NOMO-1 (cell line): ENCODE measurements around the gene WNK4.

ENCODE experiments used
- DNase-seq, 2 experiments: peaks; one replicate each; lab custom pipeline; 2025; ENCODE audit not compliant: unreplicated experiment in 2 of 2; lab: John Stamatoyannopoulos, UW

The WNK4 gene

GRCh38 chr17:42832934-42833766 lies 52.7 kb downstream of the WNK4 start, which contains the start of gene PSME3:
Gene PSME3 (plus strand): TSS chr17:42833397. CDS start chr17:42833632, 235 bp downstream.
- DNase-seq: peak; percentile 86 to 87

- no peak for DNase-seq
Measured at GRCh38 chr17:42833767-42834422, 53.5 kb downstream of the WNK4 start.

- DNase-seq: peak in 1 of 2 experiments; percentile 4
Measured at GRCh38 chr17:42835732-42836131, 55.3 kb downstream of the WNK4 start.

GRCh38 chr17:42841975-42842685 lies 61.7 kb downstream of the WNK4 start:
- DNase-seq: no peak

- DNase-seq: peak; percentile 13 to 60
Measured at GRCh38 chr17:42843358-42843934, 63.0 kb downstream of the WNK4 start.

GRCh38 chr17:42844271-42844670 lies 63.9 kb downstream of the WNK4 start, which contains the start of gene AOC2:
Gene AOC2 (plus strand): TSS chr17:42844580. CDS start chr17:42844627, 47 bp downstream.
- no peak for DNase-seq

GRCh38 chr17:42844761-42845555 lies 64.5 kb downstream of the WNK4 start:
- DNase-seq: no peak

GRCh38 chr17:42845556-42845917 lies 65.1 kb downstream of the WNK4 start:
- no peak for DNase-seq

GRCh38 chr17:42845918-42846593 lies 65.6 kb downstream of the WNK4 start:
- peak in 1 of 2 experiments; percentile 15 for DNase-seq
